ENCODE results near the gene AQP12B. TPM values are rescaled to one million over a fixed set of nuclear protein-coding genes. Genes with fewer than 3 reads are reported as not detected.

AQP12B gene
- total RNA-seq, 2 experiments from 2014 or later: not detected

DNA sequence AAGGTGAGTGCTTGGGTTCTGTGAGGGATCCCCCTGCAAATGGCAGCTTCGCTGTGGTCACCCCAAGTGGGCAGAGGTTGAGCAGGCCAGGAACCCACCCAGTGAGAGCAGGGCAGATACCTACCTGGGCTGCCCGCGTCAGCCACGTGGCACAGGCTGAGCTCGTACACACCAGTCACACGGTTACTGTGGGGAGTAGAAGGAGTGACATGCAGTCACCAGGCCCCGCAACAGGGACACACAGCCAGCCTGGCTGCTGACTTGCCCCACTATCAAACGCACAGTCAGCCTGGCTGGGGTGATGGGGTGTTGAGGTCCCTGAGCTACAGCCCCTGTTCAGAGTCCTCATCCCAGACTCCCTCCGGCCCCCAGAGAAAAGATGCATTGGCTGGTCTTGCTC lies 41.2 kb upstream of the AQP12B start:
- Mint-ChIP-seq H3K4me3 (no peak overlapping the region), H3K27me3 (ENCODE audit: low read depth) (no peaks in the 10 kb centered on the region), H3K36me3 (ENCODE audit: low read depth) (no peaks in the 10 kb centered on the region), H3K9me3 (ENCODE audit: insufficient read depth) (no peaks in the 10 kb centered on the region), H3K27ac (peak overlapping the region; percentile 3), H3K4me1 (ENCODE audit: low read depth) (no peaks in the 10 kb centered on the region)
- POLR2A ChIA-PET: no interaction called here
- no peak for DNase-seq
- CTCF ChIA-PET: no interaction called here
- ATAC-seq: no peak

DNA sequence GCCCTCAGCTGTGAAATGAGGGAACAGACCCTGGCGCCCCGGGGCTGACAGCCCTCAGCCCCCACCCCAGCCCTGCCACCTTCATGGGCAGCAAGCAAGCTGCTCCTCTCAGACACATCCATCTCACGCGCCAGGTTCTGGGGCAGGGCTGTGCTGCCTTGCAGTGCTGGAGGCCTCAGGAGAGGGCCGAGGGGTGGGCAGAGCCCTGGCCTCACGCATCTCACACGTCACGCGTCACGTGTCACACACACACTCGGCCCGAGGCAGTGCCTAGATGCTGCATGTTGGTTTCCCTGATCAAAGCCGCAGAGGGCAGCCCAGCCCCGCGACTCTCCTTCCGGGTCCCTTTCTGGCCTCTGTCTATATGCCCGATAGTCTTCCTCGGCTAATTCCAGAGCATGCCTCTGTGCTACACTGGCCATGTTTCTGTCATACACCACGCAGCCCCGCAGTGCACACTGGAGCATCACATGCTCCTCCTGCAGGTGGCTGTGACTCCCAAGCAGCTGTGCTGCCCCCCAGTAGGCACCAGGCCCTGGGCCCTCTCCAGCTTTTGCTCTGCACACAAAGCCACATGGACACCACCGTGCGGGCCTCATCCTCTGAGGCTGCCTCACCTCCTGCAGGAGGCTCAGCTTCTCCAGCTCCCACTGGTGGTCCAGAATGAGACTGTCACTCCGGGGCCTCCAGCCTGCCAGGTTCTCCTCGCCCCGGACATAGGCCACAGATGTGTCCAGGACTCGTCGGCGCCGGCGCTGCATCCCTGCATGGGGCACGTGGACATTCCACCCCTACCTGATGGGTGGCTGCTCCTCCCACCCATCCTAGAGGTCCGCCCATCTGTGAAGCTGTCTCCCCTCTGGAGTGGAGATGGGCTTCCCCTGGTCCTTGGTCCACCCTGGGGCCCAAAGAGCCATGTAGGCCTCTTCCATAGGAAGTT lies 40.4 kb upstream of the AQP12B start:
- H3K9me3 Mint-ChIP-seq (ENCODE audit: insufficient read depth): no peaks in the 10 kb centered on the region
- H3K27me3 Mint-ChIP-seq (ENCODE audit: low read depth): no peaks in the 10 kb centered on the region
- H3K27ac Mint-ChIP-seq: no peak overlapping the region
- H3K4me1 Mint-ChIP-seq (ENCODE audit: low read depth): no peaks in the 10 kb centered on the region
- POLR2A ChIA-PET: no interaction called here
- no peak for ATAC-seq
- CTCF ChIA-PET: no interaction called here
- H3K4me3 Mint-ChIP-seq: no peak overlapping the region
- H3K36me3 Mint-ChIP-seq (ENCODE audit: low read depth): no peaks in the 10 kb centered on the region
- no peak for DNase-seq

DNA sequence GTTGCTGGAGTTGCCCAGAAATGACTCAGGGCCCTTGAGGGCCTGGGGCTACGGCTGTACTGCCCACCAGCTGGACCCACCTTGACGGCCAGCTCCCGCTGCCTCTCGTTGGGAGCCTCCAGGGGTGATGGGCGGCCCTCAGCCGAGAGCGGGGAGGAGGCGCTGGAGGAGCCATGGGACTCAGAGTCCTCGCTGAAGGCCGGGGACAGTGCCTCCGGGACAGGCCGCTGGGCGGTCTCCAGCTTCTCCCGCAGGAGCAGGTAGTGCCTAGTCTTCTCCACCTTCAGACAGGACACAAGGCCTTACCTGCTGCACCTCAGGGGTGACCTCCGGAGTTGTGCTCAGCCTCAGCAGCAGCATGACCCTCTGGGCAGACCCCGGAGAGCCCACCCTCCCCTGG lies 39.7 kb upstream of the AQP12B start:
- CTCF ChIA-PET: no interaction called here

DNA sequence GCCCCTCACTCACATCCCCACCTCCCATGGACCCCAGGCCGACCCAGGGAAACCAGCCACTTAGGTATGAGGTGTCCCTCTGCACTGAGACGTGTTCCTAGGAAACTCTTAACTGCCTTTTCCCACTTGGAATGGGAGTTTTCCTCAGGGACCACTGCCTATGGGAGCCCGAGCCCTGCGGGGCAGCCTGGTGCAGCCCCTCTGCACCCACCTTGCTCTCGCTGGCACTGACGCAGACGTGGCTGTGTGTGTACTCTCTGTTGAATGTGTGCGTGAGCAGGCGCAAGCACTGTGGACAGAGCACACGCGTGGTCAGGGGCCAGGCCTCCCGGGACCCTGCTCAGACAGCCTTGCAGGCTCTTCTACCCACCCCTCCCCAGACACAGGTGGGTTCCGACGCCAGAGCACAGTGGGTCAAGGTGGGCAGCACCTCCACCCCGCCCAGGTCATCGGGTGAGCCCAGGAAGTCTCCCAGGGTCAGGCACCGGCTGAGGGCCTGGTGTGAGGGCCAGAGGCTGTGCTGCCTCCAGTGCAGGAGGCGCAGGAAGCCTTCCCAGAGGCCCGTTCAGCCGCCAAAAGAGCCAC lies 39.0 kb upstream of the AQP12B start:
- ChIA-PET POLR2A (no interaction called here), CTCF (no interaction called here)
- no peaks in the 10 kb centered on the region for H3K27me3 Mint-ChIP-seq (ENCODE audit: low read depth)
- H3K9me3 Mint-ChIP-seq (ENCODE audit: insufficient read depth): no peaks in the 10 kb centered on the region
- no peak overlapping the region for H3K27ac Mint-ChIP-seq
- H3K4me1 Mint-ChIP-seq (ENCODE audit: low read depth): no peaks in the 10 kb centered on the region
- no peaks in the 10 kb centered on the region for H3K36me3 Mint-ChIP-seq (ENCODE audit: low read depth)
- no peak overlapping the region for H3K4me3 Mint-ChIP-seq
- ATAC-seq (no peak), DNase-seq (no peak)

More for the DNA sequence above, 39.7 kb upstream of the AQP12B start:
- no peak overlapping the region for H3K27ac Mint-ChIP-seq
- H3K9me3 Mint-ChIP-seq (ENCODE audit: insufficient read depth): no peaks in the 10 kb centered on the region
- H3K27me3 Mint-ChIP-seq (ENCODE audit: low read depth): no peaks in the 10 kb centered on the region
- no peak overlapping the region for H3K4me3 Mint-ChIP-seq
- ATAC-seq (no peak), DNase-seq (no peak)
- POLR2A ChIA-PET: no interaction called here
- no peaks in the 10 kb centered on the region for H3K36me3 Mint-ChIP-seq (ENCODE audit: low read depth)
- H3K4me1 Mint-ChIP-seq (ENCODE audit: low read depth): no peaks in the 10 kb centered on the region

DNA sequence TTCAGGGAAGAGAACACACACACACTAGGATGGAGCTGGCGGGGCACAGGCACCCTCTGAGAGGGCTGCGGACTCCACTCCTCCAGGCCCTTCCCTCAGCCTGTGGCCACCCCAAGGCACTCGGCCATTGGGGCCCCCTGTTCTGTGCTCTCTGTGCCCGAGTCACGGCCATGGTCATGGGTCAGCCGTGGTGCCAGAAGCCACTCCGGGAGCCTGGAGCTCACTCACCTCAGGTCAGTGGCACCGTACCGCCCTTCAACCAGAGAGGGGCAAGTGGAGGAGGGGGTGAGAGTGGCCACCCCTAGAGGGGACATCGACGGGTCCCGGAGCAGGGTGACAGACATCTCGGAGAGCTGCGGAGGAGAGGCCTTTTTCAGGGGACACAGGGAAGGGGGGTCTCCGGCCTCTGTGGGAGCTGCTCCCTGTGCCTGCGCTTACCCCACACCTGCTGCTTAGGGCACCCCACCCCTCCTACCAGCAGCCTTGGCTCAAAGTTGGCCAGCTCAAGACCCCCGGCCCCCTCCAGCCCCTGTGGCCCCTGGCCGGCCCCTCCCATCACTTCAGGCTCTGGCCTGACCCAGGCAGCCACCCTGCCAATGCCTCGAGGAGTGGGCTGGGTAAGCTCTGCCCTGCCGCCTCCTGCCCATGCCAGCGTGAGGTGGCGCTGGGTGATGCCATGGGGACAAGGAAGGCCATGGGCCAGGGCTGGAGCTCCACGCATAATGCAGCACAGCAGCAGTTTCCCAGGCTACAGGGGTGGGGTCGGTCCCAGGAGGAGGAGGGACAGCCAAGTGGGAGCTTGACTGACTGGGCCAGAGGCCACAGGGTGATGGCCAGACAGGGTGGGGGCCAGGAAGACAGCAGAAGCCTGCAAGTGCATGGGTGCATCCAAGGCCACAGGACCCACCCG lies 38.3 kb upstream of the AQP12B start:
- POLR2A ChIA-PET: no interaction called here
- Mint-ChIP-seq H3K27me3 (ENCODE audit: low read depth) (no peaks in the 10 kb centered on the region), H3K36me3 (ENCODE audit: low read depth) (no peaks in the 10 kb centered on the region), H3K4me1 (ENCODE audit: low read depth) (no peaks in the 10 kb centered on the region), H3K9me3 (ENCODE audit: insufficient read depth) (no peaks in the 10 kb centered on the region), H3K27ac (no peak overlapping the region), H3K4me3 (no peak overlapping the region)
- DNase-seq (no peak), ATAC-seq (no peak)
- CTCF ChIA-PET: no interaction called here

DNA sequence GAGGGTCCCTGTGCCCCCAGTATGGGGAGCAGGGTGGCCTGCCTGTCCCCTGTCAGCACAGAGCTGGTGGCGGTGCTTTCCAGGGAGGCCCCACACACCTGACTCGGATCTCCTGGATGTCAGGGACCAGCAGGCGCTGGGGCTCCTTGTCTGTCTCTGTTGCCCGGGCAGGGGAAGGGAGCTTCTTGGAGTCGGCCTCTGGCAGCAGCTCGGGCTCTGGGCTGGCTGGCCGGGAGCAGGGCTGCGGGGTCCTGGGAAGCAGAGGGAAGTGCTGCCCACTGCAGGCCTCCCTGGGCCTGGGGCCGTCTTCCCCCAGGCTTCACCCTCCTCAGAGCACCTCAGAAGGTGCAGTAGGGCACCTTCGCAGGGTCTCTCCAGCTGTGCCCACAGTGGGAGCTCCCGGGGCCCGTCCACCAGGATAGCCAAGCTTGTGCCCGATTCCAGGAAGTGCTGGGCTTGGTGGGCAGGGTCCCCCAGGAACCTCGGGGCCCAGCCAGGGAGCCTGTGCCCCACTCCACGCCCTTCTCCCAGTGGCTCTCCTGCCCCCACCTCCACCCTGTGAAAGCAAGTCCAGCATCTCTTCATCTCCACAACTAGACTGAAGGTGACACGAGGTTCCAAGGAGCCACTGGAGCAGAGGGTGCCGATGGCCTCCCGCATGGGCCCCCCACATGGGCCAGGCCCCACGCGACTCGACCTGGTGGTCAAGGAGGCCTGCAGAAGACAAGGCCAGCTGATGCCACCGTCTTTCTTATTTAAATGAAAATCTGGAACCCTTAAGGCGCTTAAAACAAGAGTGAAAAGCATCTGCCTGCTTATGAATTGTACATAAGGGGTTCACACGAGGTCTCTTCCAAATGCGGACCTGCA lies 37.2 kb upstream of the AQP12B start:
- no peaks in the 10 kb centered on the region for H3K36me3 Mint-ChIP-seq (ENCODE audit: low read depth)
- no peaks in the 10 kb centered on the region for H3K27me3 Mint-ChIP-seq (ENCODE audit: low read depth)
- no peak overlapping the region for H3K27ac Mint-ChIP-seq
- no peak overlapping the region for H3K4me3 Mint-ChIP-seq
- CTCF ChIA-PET: no interaction called here
- ATAC-seq: no peak
- no peaks in the 10 kb centered on the region for H3K9me3 Mint-ChIP-seq (ENCODE audit: insufficient read depth)
- no peaks in the 10 kb centered on the region for H3K4me1 Mint-ChIP-seq (ENCODE audit: low read depth)
- POLR2A ChIA-PET: no interaction called here
- DNase-seq: no peak

DNA sequence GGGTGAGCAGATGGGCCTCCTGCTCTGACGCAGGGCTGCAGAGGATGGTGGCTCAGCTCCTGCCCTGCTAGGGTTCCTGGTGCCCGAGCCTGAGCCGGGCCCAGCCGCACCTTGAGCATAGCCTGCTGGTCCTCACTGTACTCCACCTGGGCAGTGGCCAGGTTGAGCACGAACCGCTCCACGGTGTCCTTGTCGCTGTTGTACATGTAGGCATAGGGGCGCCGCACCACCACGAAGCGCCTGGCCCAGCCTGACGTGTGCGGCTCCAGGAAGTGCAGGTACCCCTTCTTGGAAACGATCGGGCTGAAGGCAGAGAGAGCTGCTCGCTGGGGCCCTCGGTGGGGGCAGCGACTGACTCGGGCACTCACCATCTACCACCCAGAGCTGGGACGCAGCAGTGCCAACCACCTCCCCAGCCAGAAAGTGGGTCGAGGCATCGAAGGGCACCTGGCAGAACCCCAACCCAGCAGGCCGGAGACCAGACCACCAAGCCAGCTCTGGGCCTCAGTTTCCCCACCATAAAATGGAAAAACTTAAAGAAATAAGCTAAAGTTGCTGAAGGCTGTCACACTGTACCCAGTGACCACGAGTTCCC lies 36.3 kb upstream of the AQP12B start:
- DNase-seq (no peak), ATAC-seq (no peak)
- no peaks in the 10 kb centered on the region for H3K36me3 Mint-ChIP-seq (ENCODE audit: low read depth)
- ChIA-PET CTCF (no interaction called here), POLR2A (no interaction called here)
- H3K27me3 Mint-ChIP-seq (ENCODE audit: low read depth): no peaks in the 10 kb centered on the region
- H3K4me3 Mint-ChIP-seq: no peak overlapping the region
- H3K27ac Mint-ChIP-seq: no peak overlapping the region
- no peaks in the 10 kb centered on the region for H3K4me1 Mint-ChIP-seq (ENCODE audit: low read depth)
- H3K9me3 Mint-ChIP-seq (ENCODE audit: insufficient read depth): no peaks in the 10 kb centered on the region

DNA sequence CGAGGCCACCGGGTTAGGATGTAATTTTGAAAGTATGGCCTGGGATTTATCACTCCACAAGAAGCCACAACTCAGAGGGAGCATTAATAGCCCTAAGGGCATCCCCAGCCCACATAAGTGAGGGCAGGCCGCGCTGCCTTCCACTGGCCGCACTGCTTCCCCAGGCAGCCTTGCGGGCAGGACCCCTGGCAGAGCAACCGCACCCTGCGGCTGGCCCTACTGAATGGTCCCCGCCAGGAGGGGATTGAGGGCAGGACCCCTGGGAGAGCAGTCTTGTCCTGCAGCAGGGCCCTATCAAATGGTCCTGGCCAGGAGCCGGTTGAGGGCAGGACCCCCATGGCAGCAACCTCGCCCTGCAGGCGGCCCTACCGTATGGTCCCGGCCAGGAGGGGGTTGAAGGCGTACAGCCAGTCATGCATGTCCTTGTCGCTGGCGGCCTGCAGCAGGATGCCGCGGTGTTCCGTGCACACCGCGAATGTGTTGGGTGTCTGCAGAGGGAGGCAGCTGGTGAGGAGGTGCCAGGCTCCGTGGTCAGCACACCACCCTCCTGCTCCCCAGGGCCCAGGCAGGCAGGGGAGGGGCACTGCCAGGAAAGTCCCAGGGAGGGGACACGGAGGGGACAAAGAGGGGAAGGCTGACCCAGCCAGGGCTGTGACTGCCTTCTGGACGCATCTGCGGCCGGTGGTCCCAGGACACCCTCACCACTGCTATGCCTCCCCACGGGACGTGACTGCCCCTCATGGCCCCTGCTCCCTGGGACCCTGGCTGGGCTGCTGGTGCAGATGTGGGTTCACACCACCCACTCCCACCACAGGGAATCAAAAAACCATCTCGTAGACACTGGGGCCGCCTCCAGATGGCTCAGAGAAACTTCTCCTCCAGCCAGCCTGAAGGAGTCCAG lies 35.2 kb upstream of the AQP12B start:
- Mint-ChIP-seq H3K4me3 (no peak overlapping the region), H3K36me3 (ENCODE audit: low read depth) (no peaks in the 10 kb centered on the region), H3K27ac (no peak overlapping the region), H3K9me3 (ENCODE audit: insufficient read depth) (no peaks in the 10 kb centered on the region), H3K4me1 (ENCODE audit: low read depth) (no peaks in the 10 kb centered on the region), H3K27me3 (ENCODE audit: low read depth) (no peaks in the 10 kb centered on the region)
- ChIA-PET POLR2A (no interaction called here), CTCF (no interaction called here)
- ATAC-seq (no peak), DNase-seq (no peak)

DNA sequence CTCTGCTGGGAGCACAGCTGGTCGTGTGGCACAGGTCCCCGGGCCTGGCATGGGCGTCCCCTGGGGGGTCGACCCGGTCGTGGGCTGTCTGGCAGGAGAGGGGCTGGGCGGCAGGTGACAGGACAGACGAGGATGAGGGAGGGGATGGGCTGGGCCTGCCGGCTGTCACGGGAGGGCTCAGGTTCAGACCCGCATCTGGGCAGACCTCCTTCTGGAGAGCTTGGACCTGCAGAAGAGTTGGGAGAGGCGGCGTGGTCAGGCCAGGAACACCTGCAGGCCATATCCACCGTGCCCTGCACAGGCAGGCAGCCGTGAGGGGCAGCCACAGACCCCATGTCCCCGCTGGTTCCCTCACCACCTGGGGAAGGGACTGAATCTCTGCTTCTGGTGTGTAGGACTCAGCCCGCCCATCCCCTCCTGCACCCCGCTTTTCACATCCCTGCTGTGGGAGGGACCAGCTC lies 34.5 kb upstream of the AQP12B start:
- no peaks in the 10 kb centered on the region for H3K36me3 Mint-ChIP-seq (ENCODE audit: low read depth)
- ATAC-seq (no peak), DNase-seq (no peak)
- no peaks in the 10 kb centered on the region for H3K9me3 Mint-ChIP-seq (ENCODE audit: insufficient read depth)
- CTCF ChIA-PET: no interaction called here
- POLR2A ChIA-PET: no interaction called here
- no peaks in the 10 kb centered on the region for H3K27me3 Mint-ChIP-seq (ENCODE audit: low read depth)
- no peak overlapping the region for H3K4me3 Mint-ChIP-seq
- H3K4me1 Mint-ChIP-seq (ENCODE audit: low read depth): no peaks in the 10 kb centered on the region
- no peak overlapping the region for H3K27ac Mint-ChIP-seq

DNA sequence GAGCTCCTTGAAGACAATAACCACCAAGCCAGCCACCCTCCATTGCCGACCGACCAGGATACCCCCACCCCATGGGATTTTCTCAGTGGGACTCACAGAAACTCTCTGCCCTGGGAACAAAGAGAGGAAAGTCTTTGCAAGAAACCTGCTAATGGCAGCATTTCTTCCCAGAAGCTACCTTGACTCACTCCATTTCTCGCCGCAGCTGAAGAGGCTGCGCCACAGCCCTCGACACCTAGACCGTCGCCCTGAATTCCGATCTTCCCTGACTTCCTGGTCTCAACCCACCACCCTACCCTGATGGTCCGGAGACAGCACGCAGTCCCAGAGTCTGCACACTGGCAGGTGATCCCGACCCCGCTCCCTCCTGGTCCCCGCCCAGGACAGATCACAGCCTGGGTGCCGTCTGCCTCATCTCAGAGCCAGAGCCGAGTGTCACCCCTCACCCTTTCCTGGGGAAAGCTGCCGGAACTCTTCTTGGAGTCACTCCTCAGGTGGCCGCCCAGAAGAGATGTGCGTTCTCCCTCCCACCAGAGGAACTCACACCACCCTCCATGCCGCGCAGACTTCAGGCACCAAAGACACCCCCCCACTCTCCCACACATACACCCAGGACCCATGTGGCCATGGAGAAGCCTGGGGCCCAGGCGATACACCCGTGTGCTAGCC lies 33.6 kb upstream of the AQP12B start:
- POLR2A ChIA-PET: no interaction called here
- CTCF ChIA-PET: no interaction called here
- Mint-ChIP-seq H3K9me3 (ENCODE audit: insufficient read depth) (no peaks in the 10 kb centered on the region), H3K4me1 (ENCODE audit: low read depth) (no peaks in the 10 kb centered on the region), H3K27ac (no peak overlapping the region), H3K36me3 (ENCODE audit: low read depth) (no peaks in the 10 kb centered on the region), H3K27me3 (ENCODE audit: low read depth) (no peaks in the 10 kb centered on the region), H3K4me3 (no peak overlapping the region)
- DNase-seq (no peak), ATAC-seq (no peak)

All from activated CD8-positive, alpha-beta T cell treated with anti-CD3 and anti-CD28 coated beads, Interleukin-2, amount 10 ng/mL, durations not matched to agents 7 days and 5 days (primary cell).